Uterus (tissue), 4 donors: ENCODE results near the gene UFSP1. TPM values are rescaled to one million over a fixed set of nuclear protein-coding genes. Genes with fewer than 3 reads are reported as not detected.
"Not testable (repeated sequence)": the region's sequence is repeated elsewhere in the genome, so short reads cannot be mapped to it uniquely, and the experiment has no call there.

Experiments used
- DNase-seq, 2 donors: peaks; one replicate each; pipeline ENCODE4 v3.0.0-alpha.2; 2019 to 2020
- H3K27ac ChIP-seq, 2 donors: fragments of 200-600 bp; sonication (generic); 1 replicate in 1 of 2; 2 replicates in 1 of 2; pipeline ENCODE4 v1.5.1; 2016 to 2018
- H3K27me3 ChIP-seq, 2 donors: fragments of 200-600 bp; sonication (generic); one replicate each; pipeline ENCODE4 v1.5.1; 2018 to 2019; ENCODE audit warnings: control low read depth in 1 of 2
- H3K36me3 ChIP-seq, 2 donors: fragments of 200-600 bp; sonication (generic); one replicate each; pipeline ENCODE4 v1.5.1; 2019; ENCODE audit warnings: control low read depth in 1 of 2
- H3K4me1 ChIP-seq, 2 donors: fragments of 200-600 bp; sonication (generic); one replicate each; pipeline ENCODE4 v1.5.1; 2018 to 2019; ENCODE audit warnings: control low read depth in 1 of 2
- H3K4me3 ChIP-seq, 2 donors: fragments of 200-600 bp; sonication (generic); 1 replicate in 1 of 2; 2 replicates in 1 of 2; pipeline ENCODE4 v1.5.1; 2018 to 2019; ENCODE audit warnings: mild to moderate bottlenecking in 1 of 2
- H3K9me3 ChIP-seq, 2 donors: fragments of 200-600 bp; sonication (generic); one replicate each; pipeline ENCODE4 v1.5.1; 2019; ENCODE audit warnings: control low read depth in 1 of 2
- CTCF ChIP-seq, 4 experiments: fragments of 200-600 bp in 2 of 4; fragments of 450-650 bp in 2 of 4; sonication (generic) in 2 of 4; IDR thresholded peaks; one replicate each; pipeline ENCODE4 v1.5.1; 2016 to 2019; ENCODE audit warnings: antibody characterized with exemption in 4 of 4, mild to moderate bottlenecking in 2 of 4, moderate library complexity in 1 of 4
- POLR2A ChIP-seq, 2 donors: fragments of 450-650 bp; IDR thresholded peaks; one replicate each; pipeline ENCODE4 v1.6.1; 2016; ENCODE audit warnings: antibody characterized with exemption in 2 of 2, mild to moderate bottlenecking in 1 of 2, moderate library complexity in 1 of 2
- intact Hi-C: fragments of 100-400 bp; cut with DNase I; formaldehyde crosslinking; loops from one replicate; pipeline ENCODE4 v1.15.1; 2023; ENCODE audit warnings: low total_unique reads
- total RNA-seq, 4 donors: library from RNA; depleted of rRNA in 3 of 4; stranded (reverse); fragments of >200 nt in 3 of 4; gene quantifications; one replicate each; pipeline versions ENCODE4 v1.1.0 to v1.2.4, GENCODE V29; 2014 to 2023
- donor health status: DM: yes; HTN: yes; CAD: no.

The UFSP1 gene
- 1 to 10 TPM in 3 of 4 donors, not detected in 1; 4.8 to 9.7 (median 5.0) TPM for total RNA-seq

- no peak for TF ChIP-seq POLR2A (IDR thresholded peaks at IDR 0.05)
- peak in 1 of 4 experiments; percentile 21 for TF ChIP-seq CTCF (IDR thresholded peaks at IDR 0.05)
- peak within 1 kb of the TSS; percentile 89 to 92 for H3K27ac ChIP-seq
- H3K36me3 ChIP-seq, result no peaks in the 10 kb centered on the region
- H3K9me3 ChIP-seq, result no peaks in the 10 kb centered on the region
- no peaks in the 10 kb centered on the region for H3K27me3 ChIP-seq
- H3K4me1 ChIP-seq, result peaks cover 0 to 13% of the 10 kb centered on the region in 2 donors
- H3K4me3 ChIP-seq, result peak within 1 kb of the TSS; percentile 71 to 76
- intact Hi-C loops, result no loop called here
- DNase-seq, result no peak
Observed at GRCh38 chr7:100888988-100889750, at the start of gene UFSP1. Gene UFSP1 (minus strand): TSS chr7:100889715. CDS start chr7:100889271, 444 bp downstream.

- DNase-seq, H3K27ac ChIP-seq, H3K36me3 ChIP-seq, H3K4me1 ChIP-seq, H3K9me3 ChIP-seq, intact Hi-C loops, H3K4me3 ChIP-seq, H3K27me3 ChIP-seq: not testable (repeated sequence)
Observed at GRCh38 chr7:100936167-100936566, 46.7 kb upstream of the UFSP1 start.

- H3K27me3 ChIP-seq, H3K27ac ChIP-seq, DNase-seq, intact Hi-C loops, H3K9me3 ChIP-seq, H3K4me1 ChIP-seq, H3K4me3 ChIP-seq, H3K36me3 ChIP-seq: not testable (repeated sequence)
Observed at GRCh38 chr7:100935381-100935780, 45.9 kb upstream of the UFSP1 start.

- Histone ChIP-seq H3K4me3 (no peak overlapping the region), H3K4me1 (no peaks in the 10 kb centered on the region), H3K9me3 (no peaks in the 10 kb centered on the region), H3K27ac (no peak overlapping the region), H3K36me3 (no peaks in the 10 kb centered on the region), H3K27me3 (no peaks in the 10 kb centered on the region)
- intact Hi-C loops, result no loop called here
- DNase-seq, result no peak
- no peak for TF ChIP-seq CTCF (IDR thresholded peaks at IDR 0.05)
- no peak for TF ChIP-seq POLR2A (IDR thresholded peaks at IDR 0.05)
Observed at GRCh38 chr7:100933734-100934133, 44.2 kb upstream of the UFSP1 start.

- no peaks in the 10 kb centered on the region for H3K4me1 ChIP-seq
- DNase-seq, result no peak
- no peaks in the 10 kb centered on the region for H3K27me3 ChIP-seq
- no peaks in the 10 kb centered on the region for H3K9me3 ChIP-seq
- H3K27ac ChIP-seq, result no peak overlapping the region
- intact Hi-C loops, result no loop called here
- TF ChIP-seq CTCF (IDR thresholded peaks at IDR 0.05) (no peak), POLR2A (IDR thresholded peaks at IDR 0.05) (no peak)
- H3K4me3 ChIP-seq, result no peak overlapping the region
- H3K36me3 ChIP-seq, result no peaks in the 10 kb centered on the region
Observed at GRCh38 chr7:100929808-100930174, 40.3 kb upstream of the UFSP1 start.

- H3K4me3 ChIP-seq, H3K4me1 ChIP-seq, DNase-seq, H3K36me3 ChIP-seq, intact Hi-C loops, H3K9me3 ChIP-seq, H3K27me3 ChIP-seq, H3K27ac ChIP-seq: not testable (repeated sequence)
Observed at GRCh38 chr7:100923616-100924015, 34.1 kb upstream of the UFSP1 start.

GRCh38 chr7:100921039-100921438, 31.5 kb upstream of the UFSP1 start:
- H3K36me3 ChIP-seq, result no peaks in the 10 kb centered on the region
- no peak for DNase-seq
- H3K27me3 ChIP-seq, result no peaks in the 10 kb centered on the region
- H3K9me3 ChIP-seq, result no peaks in the 10 kb centered on the region
- intact Hi-C loops, result no loop called here
- no peaks in the 10 kb centered on the region for H3K4me1 ChIP-seq
- TF ChIP-seq CTCF (IDR thresholded peaks at IDR 0.05) (no peak), POLR2A (IDR thresholded peaks at IDR 0.05) (no peak)
- H3K27ac ChIP-seq, result no peak overlapping the region
- no peak overlapping the region for H3K4me3 ChIP-seq

GRCh38 chr7:100919779-100920437, 30.4 kb upstream of the UFSP1 start:
- DNase-seq, H3K27me3 ChIP-seq, intact Hi-C loops, H3K27ac ChIP-seq, H3K36me3 ChIP-seq, H3K9me3 ChIP-seq, H3K4me1 ChIP-seq, H3K4me3 ChIP-seq: not testable (repeated sequence)

GRCh38 chr7:100919335-100919734, 29.8 kb upstream of the UFSP1 start:
- not testable (repeated sequence) for DNase-seq

More at GRCh38 chr7:100919335-100919734, 29.8 kb upstream of the UFSP1 start:
- H3K27me3 ChIP-seq, H3K27ac ChIP-seq, H3K4me3 ChIP-seq, H3K9me3 ChIP-seq, H3K36me3 ChIP-seq, intact Hi-C loops, H3K4me1 ChIP-seq: not testable (repeated sequence)
